ENCODE data around the gene CCDC102A. TPM values are rescaled to one million over a fixed set of nuclear protein-coding genes. Genes with fewer than 3 reads are reported as not detected.

Gene CCDC102A
- total RNA-seq, 4 donors from 2014 or later: 2.2 to 17.7 (median 3.7) TPM

DNA sequence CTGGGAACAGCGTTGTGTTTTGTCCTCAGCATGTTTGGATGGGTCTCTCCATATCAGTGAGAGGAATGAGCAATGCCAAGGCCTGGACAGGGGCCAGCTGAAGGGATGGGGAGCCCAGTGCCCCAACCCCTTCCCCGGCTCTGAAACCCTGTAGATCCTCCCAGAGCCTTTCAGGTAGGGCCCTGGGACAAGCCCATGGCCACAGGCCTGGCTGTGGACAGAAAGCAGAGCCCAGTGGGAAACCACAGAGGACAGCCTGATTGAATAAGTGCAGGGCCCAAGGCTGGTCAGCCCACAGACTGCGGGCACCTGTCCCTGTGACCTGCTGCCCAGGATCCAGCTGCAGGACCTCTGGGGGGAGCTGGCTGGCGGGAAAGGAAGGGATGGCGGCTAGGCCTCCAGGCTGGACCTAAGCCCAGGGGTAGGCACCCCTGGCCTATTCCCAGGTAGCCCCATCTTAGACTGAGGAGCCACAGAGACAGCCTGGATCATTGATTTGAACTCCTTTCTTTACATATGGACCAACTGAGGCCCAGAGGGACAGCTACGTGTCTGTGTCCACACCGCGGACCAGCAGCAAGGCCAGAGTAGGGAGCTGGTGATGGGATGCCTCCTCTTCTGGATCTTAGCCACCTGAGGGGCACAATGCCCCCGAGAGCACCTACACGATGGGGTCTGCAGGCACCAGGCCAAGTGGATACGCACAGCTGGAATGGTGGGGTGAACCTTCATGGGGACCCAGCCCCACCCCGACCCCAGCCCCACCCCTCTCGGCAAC lies 1.3 kb downstream of the CCDC102A start:
- H3K9me3 ChIP-seq: no peaks in the 10 kb centered on the region
- no peak for DNase-seq
- TF ChIP-seq POLR2A (IDR thresholded peaks at IDR 0.05): no peak
- TF ChIP-seq POLR2AphosphoS5 (IDR thresholded peaks at IDR 0.05): no peak
- TF ChIP-seq EP300 (IDR thresholded peaks at IDR 0.05; ENCODE audit: low read depth): no peak
- H3K27me3 ChIP-seq: peaks cover 9% of the 10 kb centered on the region
- no peaks in the 10 kb centered on the region for H3K36me3 ChIP-seq
- peak overlapping the region in 3 of 4 donors; percentile 61 to 96 (median 82) for H3K4me3 ChIP-seq
- intact Hi-C loops (cut with DNase I; ENCODE audit: low total_unique reads): no loop called here
- in situ Hi-C loops (cut with MboI; ENCODE audit: low pct_ligation_motif_present in 1 of 4, low pct_unique_long_range_greater_than_20kb in 1 of 4, low sequenced_read_pairs in 3 of 4): no loop called here
- 59% methylated on average over 13 of the region's 13 CpGs; no CpG with 5 or more reads in 1 of the 2 donors for WGBS, 2 donors (ENCODE audit: low coverage in 1 of 2)
- peak overlapping the region; percentile 80 to 95 (median 90) for H3K27ac ChIP-seq
- peaks cover 18 to 49% (median 41%) of the 10 kb centered on the region in 4 donors for H3K4me1 ChIP-seq

DNA sequence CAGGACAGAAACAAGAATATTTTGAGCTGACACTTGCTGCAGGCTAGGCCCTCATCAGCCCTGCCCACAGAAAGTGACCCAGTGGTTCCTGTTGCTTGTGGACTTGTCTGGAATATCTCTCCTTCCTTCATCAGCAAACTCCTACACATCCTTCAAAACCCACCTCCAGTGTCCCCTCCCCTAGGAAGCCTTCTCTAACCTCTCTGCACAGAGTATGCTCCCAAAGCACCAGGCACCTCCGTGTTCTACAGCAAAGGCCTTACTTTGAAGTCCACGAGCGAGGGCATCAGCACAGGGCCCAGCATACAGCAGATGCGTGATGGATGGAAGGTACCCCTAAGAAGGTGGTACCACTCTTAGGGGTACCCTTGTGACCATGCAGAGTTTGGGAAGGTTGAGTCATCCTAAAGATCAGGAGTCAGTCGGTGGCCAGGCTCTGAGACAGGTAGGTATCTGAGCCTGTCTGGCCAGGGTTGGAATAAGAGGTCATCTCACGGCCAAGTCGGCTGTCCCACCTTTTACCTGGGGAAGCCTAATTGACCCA lies 2.0 kb downstream of the CCDC102A start:
- in situ Hi-C loops (cut with MboI; ENCODE audit: low pct_ligation_motif_present in 1 of 4, low pct_unique_long_range_greater_than_20kb in 1 of 4, low sequenced_read_pairs in 3 of 4) (no loop called here), intact Hi-C loops (cut with DNase I; ENCODE audit: low total_unique reads) (no loop called here)
- Histone ChIP-seq H3K27ac (peak overlapping the region in 1 of 4 donors; percentile 91), H3K9me3 (no peaks in the 10 kb centered on the region), H3K4me1 (peaks cover 18 to 51% (median 45%) of the 10 kb centered on the region in 4 donors), H3K4me3 (no peak overlapping the region), H3K36me3 (no peaks in the 10 kb centered on the region), H3K27me3 (peaks cover 9% of the 10 kb centered on the region)
- no peak for TF ChIP-seq POLR2AphosphoS5 (IDR thresholded peaks at IDR 0.05)
- TF ChIP-seq, protein P1, sequence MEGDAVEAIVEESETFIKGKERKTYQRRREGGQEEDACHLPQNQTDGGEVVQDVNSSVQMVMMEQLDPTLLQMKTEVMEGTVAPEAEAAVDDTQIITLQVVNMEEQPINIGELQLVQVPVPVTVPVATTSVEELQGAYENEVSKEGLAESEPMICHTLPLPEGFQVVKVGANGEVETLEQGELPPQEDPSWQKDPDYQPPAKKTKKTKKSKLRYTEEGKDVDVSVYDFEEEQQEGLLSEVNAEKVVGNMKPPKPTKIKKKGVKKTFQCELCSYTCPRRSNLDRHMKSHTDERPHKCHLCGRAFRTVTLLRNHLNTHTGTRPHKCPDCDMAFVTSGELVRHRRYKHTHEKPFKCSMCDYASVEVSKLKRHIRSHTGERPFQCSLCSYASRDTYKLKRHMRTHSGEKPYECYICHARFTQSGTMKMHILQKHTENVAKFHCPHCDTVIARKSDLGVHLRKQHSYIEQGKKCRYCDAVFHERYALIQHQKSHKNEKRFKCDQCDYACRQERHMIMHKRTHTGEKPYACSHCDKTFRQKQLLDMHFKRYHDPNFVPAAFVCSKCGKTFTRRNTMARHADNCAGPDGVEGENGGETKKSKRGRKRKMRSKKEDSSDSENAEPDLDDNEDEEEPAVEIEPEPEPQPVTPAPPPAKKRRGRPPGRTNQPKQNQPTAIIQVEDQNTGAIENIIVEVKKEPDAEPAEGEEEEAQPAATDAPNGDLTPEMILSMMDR (IDR thresholded peaks at IDR 0.05): no peak
- TF ChIP-seq POLR2A (IDR thresholded peaks at IDR 0.05): no peak
- no peak for TF ChIP-seq EP300 (IDR thresholded peaks at IDR 0.05; ENCODE audit: low read depth)
- WGBS, 2 donors (ENCODE audit: low coverage in 1 of 2): 94% methylated on average over 7 of the region's 7 CpGs; no CpG with 5 or more reads in 1 of the 2 donors
- no peak for DNase-seq

DNA sequence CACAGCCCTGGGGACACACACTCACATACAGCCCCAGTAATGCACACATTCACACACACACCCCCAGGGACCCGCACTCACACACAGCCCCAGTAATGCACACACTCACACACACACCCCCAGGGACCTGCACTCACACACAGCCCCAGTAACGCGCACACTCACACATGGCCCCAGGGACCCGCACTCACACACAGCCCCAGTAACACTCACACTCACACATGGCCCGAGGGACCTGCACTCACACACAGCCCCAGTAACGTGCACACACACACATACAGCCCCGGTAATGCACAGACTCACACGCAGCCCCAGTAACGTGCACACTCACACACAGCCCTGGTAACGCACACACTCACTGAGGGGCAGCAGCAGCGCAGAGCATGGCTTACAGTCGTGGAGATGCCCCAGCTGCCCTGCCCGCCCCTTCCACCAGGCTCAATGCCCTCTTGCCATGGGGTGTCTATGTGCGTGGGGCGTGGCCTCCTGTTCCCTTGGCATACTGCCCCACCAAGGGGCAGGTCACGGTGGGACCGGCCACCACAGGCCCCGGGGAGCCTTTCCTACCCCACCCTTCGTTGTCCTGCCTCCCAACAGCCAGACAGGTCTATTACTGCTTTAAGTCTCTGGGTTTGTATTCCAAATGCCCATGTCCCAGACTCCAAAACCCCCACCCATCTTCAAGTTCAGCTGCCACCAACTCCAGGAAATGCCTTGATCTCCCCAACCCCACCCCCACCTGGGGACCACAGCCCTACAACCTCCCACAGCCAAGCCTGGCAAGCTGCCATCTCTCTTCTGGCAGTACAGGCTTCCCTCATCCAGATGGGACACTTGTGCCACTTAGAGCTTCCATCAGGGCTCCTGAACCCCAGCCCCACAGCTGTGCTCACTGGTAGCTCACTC lies 2.7 kb downstream of the CCDC102A start:
- WGBS, 2 donors (ENCODE audit: low coverage in 1 of 2): 63 to 69% methylated on average over 1 to 13 of the region's 19 CpGs
- Histone ChIP-seq H3K27me3 (peaks cover 9% of the 10 kb centered on the region), H3K36me3 (no peaks in the 10 kb centered on the region), H3K4me3 (no peak overlapping the region), H3K27ac (peak overlapping the region in 1 of 4 donors; percentile 36), H3K4me1 (peaks cover 18 to 53% (median 45%) of the 10 kb centered on the region in 4 donors), H3K9me3 (no peaks in the 10 kb centered on the region)
- DNase-seq: no peak
- in situ Hi-C loops (cut with MboI; ENCODE audit: low pct_ligation_motif_present in 1 of 4, low pct_unique_long_range_greater_than_20kb in 1 of 4, low sequenced_read_pairs in 3 of 4): no loop called here
- intact Hi-C loops (cut with DNase I; ENCODE audit: low total_unique reads): no loop called here
- TF ChIP-seq, protein P1 (IDR thresholded peaks at IDR 0.05): no peak
- TF ChIP-seq POLR2A (IDR thresholded peaks at IDR 0.05) (no peak), POLR2AphosphoS5 (IDR thresholded peaks at IDR 0.05) (no peak), EP300 (IDR thresholded peaks at IDR 0.05; ENCODE audit: low read depth) (no peak)

DNA sequence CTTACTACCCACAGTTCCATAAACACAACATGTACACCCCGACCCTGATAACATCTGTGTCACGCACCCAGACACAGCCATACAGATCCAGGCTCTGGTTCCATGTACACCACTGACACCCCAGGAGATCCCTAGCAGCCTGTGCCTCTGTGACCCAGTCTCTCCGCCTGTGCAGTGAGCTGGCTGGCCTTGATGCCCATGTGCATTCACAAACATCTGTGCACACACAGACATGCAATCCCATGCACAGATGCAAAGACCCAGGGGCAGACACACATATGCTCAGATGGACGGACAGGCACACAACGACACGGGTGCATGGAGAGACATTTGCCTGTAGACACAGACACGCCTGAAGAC lies 4.1 kb downstream of the CCDC102A start:
- Histone ChIP-seq H3K27ac (no peak overlapping the region), H3K27me3 (peaks cover 8% of the 10 kb centered on the region), H3K36me3 (no peaks in the 10 kb centered on the region), H3K4me1 (peaks cover 18 to 51% (median 43%) of the 10 kb centered on the region in 4 donors), H3K9me3 (no peaks in the 10 kb centered on the region), H3K4me3 (no peak overlapping the region)
- in situ Hi-C loops (cut with MboI; ENCODE audit: low pct_ligation_motif_present in 1 of 4, low pct_unique_long_range_greater_than_20kb in 1 of 4, low sequenced_read_pairs in 3 of 4): no loop called here
- intact Hi-C loops (cut with DNase I; ENCODE audit: low total_unique reads): no loop called here
- TF ChIP-seq EP300 (IDR thresholded peaks at IDR 0.05; ENCODE audit: low read depth): no peak
- TF ChIP-seq, protein P1 (IDR thresholded peaks at IDR 0.05): no peak
- no peak for TF ChIP-seq POLR2AphosphoS5 (IDR thresholded peaks at IDR 0.05)
- no peak for TF ChIP-seq POLR2A (IDR thresholded peaks at IDR 0.05)
- peak; percentile 4 for DNase-seq
- 88 to 100% methylated on average over 1 to 7 of the region's 7 CpGs for WGBS, 2 donors (ENCODE audit: low coverage in 1 of 2)
